ENCODE data around the gene CATSPERB.

DNA sequence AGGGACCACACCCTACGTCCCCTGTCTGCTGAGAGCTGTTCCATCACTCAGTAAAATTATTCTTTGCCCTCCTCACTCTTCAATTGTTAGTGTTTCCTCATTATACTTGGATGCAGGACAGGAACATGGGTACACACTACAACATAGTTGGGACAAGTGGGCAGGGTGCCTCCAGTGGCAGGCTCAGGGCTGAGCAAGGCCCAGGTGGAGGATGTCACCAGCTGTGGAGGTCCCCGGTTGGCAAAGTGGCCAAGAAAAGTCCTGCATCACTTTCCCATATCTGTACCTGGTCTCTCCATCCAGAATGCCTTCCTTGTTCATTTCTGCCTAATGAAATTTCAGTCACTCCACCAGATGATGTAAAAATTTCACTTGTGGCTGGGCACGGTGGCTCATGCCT, 149.1 kb downstream of the CATSPERB start:
- TF ChIP-seq, protein P1, sequence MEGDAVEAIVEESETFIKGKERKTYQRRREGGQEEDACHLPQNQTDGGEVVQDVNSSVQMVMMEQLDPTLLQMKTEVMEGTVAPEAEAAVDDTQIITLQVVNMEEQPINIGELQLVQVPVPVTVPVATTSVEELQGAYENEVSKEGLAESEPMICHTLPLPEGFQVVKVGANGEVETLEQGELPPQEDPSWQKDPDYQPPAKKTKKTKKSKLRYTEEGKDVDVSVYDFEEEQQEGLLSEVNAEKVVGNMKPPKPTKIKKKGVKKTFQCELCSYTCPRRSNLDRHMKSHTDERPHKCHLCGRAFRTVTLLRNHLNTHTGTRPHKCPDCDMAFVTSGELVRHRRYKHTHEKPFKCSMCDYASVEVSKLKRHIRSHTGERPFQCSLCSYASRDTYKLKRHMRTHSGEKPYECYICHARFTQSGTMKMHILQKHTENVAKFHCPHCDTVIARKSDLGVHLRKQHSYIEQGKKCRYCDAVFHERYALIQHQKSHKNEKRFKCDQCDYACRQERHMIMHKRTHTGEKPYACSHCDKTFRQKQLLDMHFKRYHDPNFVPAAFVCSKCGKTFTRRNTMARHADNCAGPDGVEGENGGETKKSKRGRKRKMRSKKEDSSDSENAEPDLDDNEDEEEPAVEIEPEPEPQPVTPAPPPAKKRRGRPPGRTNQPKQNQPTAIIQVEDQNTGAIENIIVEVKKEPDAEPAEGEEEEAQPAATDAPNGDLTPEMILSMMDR (IDR thresholded peaks at IDR 0.05), result no peak
- TF ChIP-seq POLR2A (IDR thresholded peaks at IDR 0.05), result no peak
